Neural progenitor cell (in vitro differentiated cells): ENCODE data around the gene MPHOSPH8. TPM values are rescaled to one million over a fixed set of nuclear protein-coding genes. Genes with fewer than 3 reads are reported as not detected.

Source experiments
- DNase-seq: peaks from one replicate; pipeline ENCODE4 v3.0.0-alpha.2; 2016; ENCODE audit warnings: low spot score
- H2AFZ ChIP-seq: fragments of 200-600 bp; sonication (generic); replicated peaks from 2 replicates; pipeline ENCODE4 v1.6.1; 2016; ENCODE audit warnings: antibody characterized with exemption
- H3F3A ChIP-seq: fragments of 200-600 bp; sonication (generic); 2 replicates; pipeline ENCODE4 v1.6.1; 2016; ENCODE audit warnings: antibody characterized with exemption, low read depth
- H3K27ac ChIP-seq: fragments of 200-600 bp; sonication (generic); 2 replicates; pipeline ENCODE4 v1.5.1; 2016; ENCODE audit warnings: mild to moderate bottlenecking
- H3K27me3 ChIP-seq: fragments of 200-600 bp; sonication (generic); 2 replicates; pipeline ENCODE4 v1.6.1; 2016; ENCODE audit warnings: mild to moderate bottlenecking, moderate library complexity
- H3K36me3 ChIP-seq: fragments of 200-600 bp; sonication (generic); 2 replicates; pipeline ENCODE4 v1.5.1; 2016
- H3K4me1 ChIP-seq: fragments of 200-600 bp; sonication (generic); 2 replicates; pipeline ENCODE4 v1.6.1; 2016; ENCODE audit warnings: mixed run types
- H3K4me2 ChIP-seq: fragments of 200-600 bp; sonication (generic); 2 replicates; pipeline ENCODE4 v1.6.1; 2016
- H3K4me3 ChIP-seq: fragments of 200-600 bp; sonication (generic); 2 replicates; pipeline ENCODE4 v1.5.1; 2016
- H3K79me2 ChIP-seq: fragments of 200-600 bp; sonication (generic); 2 replicates; pipeline ENCODE4 v1.6.1; 2016; ENCODE audit warnings: low read depth
- H3K9ac ChIP-seq: fragments of 200-600 bp; sonication (generic); 2 replicates; pipeline ENCODE4 v1.6.1; 2016
- H3K9me3 ChIP-seq: fragments of 200-600 bp; sonication (generic); 2 replicates; pipeline ENCODE4 v1.5.1; 2016; ENCODE audit warnings: low read depth
- H4K20me1 ChIP-seq: fragments of 200-600 bp; sonication (generic); 2 replicates; pipeline ENCODE4 v1.6.1; 2016; ENCODE audit warnings: low read depth
- H3K27ac Mint-ChIP-seq: 3 replicates; pipeline ENCODE4 v1.8.0; 2021; ENCODE audit warnings: mixed read lengths
- H3K27me3 Mint-ChIP-seq: 2 replicates; pipeline ENCODE4 v1.8.0; 2022; ENCODE audit warnings: low read depth, mild to moderate bottlenecking, inconsistent platforms, moderate library complexity, mixed read lengths; ENCODE audit not compliant: insufficient read depth
- H3K36me3 Mint-ChIP-seq: 3 replicates; pipeline ENCODE4 v1.8.0; 2021; ENCODE audit warnings: mixed read lengths
- H3K4me1 Mint-ChIP-seq: 3 replicates; pipeline ENCODE4 v1.8.0; 2021; ENCODE audit warnings: mixed read lengths
- H3K4me3 Mint-ChIP-seq: 3 replicates; pipeline ENCODE4 v1.8.0; 2021; ENCODE audit warnings: mild to moderate bottlenecking, moderate library complexity, mixed read lengths
- H3K9me3 Mint-ChIP-seq: 3 replicates; pipeline ENCODE4 v1.8.0; 2020; ENCODE audit warnings: mixed read lengths
- EZH2 ChIP-seq: fragments of 200-600 bp; sonication (generic); IDR thresholded peaks from 2 replicates; pipeline ENCODE4 v1.6.1; 2017; ENCODE audit warnings: antibody characterized with exemption, mild to moderate bottlenecking, moderate library complexity
- EZH2phosphoT487 ChIP-seq: fragments of 200-600 bp; sonication (generic); IDR thresholded peaks from 2 replicates; pipeline ENCODE4 v1.6.1; 2017; ENCODE audit warnings: antibody characterized with exemption
- total RNA-seq: library from RNA; depleted of rRNA; stranded (reverse); fragments of >200 nt; gene quantifications from 2 replicates; pipeline ENCODE4 v1.2.3, GENCODE V29; 2015; ENCODE audit warnings: low replicate concordance
- TF ChIP-seq, protein P1 (sequence below): fragments of 200-600 bp; sonication (generic); IDR thresholded peaks from 2 replicates; pipeline ENCODE4 v1.5.1; 2017; ENCODE audit warnings: antibody characterized with exemption, mild to moderate bottlenecking

MPHOSPH8 gene
- total RNA-seq, 1 donor from 2014 or later: 6.4 TPM

- Histone ChIP-seq H2AFZ (no peak overlapping the region), H3K4me1 (no peaks in the 10 kb centered on the region), H3K27me3 (no peaks in the 10 kb centered on the region), H3K9me3 (no peaks in the 10 kb centered on the region), H3K27ac (no peak overlapping the region), H3K4me3 (no peak overlapping the region), H3F3A (no peaks in the 10 kb centered on the region), H3K9ac (no peak overlapping the region), H3K4me2 (no peak overlapping the region), H4K20me1 (no peaks in the 10 kb centered on the region), H3K36me3 (no peaks in the 10 kb centered on the region), H3K79me2 (no peaks in the 10 kb centered on the region)
- no peak overlapping the region for H3K4me3 Mint-ChIP-seq
- no peaks in the 10 kb centered on the region for H3K36me3 Mint-ChIP-seq
- no peak overlapping the region for H3K27ac Mint-ChIP-seq
- TF ChIP-seq EZH2phosphoT487 (no peak), EZH2 (no peak)
- TF ChIP-seq, protein P1, sequence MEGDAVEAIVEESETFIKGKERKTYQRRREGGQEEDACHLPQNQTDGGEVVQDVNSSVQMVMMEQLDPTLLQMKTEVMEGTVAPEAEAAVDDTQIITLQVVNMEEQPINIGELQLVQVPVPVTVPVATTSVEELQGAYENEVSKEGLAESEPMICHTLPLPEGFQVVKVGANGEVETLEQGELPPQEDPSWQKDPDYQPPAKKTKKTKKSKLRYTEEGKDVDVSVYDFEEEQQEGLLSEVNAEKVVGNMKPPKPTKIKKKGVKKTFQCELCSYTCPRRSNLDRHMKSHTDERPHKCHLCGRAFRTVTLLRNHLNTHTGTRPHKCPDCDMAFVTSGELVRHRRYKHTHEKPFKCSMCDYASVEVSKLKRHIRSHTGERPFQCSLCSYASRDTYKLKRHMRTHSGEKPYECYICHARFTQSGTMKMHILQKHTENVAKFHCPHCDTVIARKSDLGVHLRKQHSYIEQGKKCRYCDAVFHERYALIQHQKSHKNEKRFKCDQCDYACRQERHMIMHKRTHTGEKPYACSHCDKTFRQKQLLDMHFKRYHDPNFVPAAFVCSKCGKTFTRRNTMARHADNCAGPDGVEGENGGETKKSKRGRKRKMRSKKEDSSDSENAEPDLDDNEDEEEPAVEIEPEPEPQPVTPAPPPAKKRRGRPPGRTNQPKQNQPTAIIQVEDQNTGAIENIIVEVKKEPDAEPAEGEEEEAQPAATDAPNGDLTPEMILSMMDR: no peak
- peaks cover 5% of the 10 kb centered on the region for H3K27me3 Mint-ChIP-seq
- peaks cover 5% of the 10 kb centered on the region for H3K9me3 Mint-ChIP-seq
- no peak for DNase-seq
- H3K4me1 Mint-ChIP-seq: peaks cover 3% of the 10 kb centered on the region
Measured at GRCh38 chr13:19589312-19589711, 44.1 kb upstream of the MPHOSPH8 start.

GRCh38 chr13:19590423-19590822, 43.0 kb upstream of the MPHOSPH8 start:
- no peak overlapping the region for H3K4me3 Mint-ChIP-seq
- no peaks in the 10 kb centered on the region for H4K20me1 ChIP-seq

GRCh38 chr13:19591864-19592263, 41.6 kb upstream of the MPHOSPH8 start:
- H3K36me3 Mint-ChIP-seq: no peaks in the 10 kb centered on the region
- peaks cover 5% of the 10 kb centered on the region for H3K9me3 Mint-ChIP-seq
- Histone ChIP-seq H3K4me1 (no peaks in the 10 kb centered on the region), H3K27ac (no peak overlapping the region), H3F3A (no peaks in the 10 kb centered on the region), H3K36me3 (no peaks in the 10 kb centered on the region), H3K79me2 (no peaks in the 10 kb centered on the region), H3K4me2 (no peak overlapping the region), H4K20me1 (no peaks in the 10 kb centered on the region), H2AFZ (no peak overlapping the region), H3K9me3 (no peaks in the 10 kb centered on the region), H3K27me3 (no peaks in the 10 kb centered on the region), H3K9ac (no peak overlapping the region), H3K4me3 (no peak overlapping the region)
- no peak overlapping the region for H3K27ac Mint-ChIP-seq
- H3K4me1 Mint-ChIP-seq: peaks cover 6% of the 10 kb centered on the region
- TF ChIP-seq, protein P1: no peak
- TF ChIP-seq EZH2phosphoT487 (no peak), EZH2 (no peak)
- H3K27me3 Mint-ChIP-seq: peaks cover 8% of the 10 kb centered on the region
- DNase-seq: no peak
- H3K4me3 Mint-ChIP-seq: no peak overlapping the region

More at GRCh38 chr13:19590423-19590822, 43.0 kb upstream of the MPHOSPH8 start:
- Mint-ChIP-seq H3K27ac (no peak overlapping the region), H3K27me3 (peaks cover 7% of the 10 kb centered on the region), H3K36me3 (no peaks in the 10 kb centered on the region), H3K4me1 (peaks cover 3% of the 10 kb centered on the region), H3K9me3 (peaks cover 5% of the 10 kb centered on the region)
- Histone ChIP-seq H3K9me3 (no peaks in the 10 kb centered on the region), H3K4me1 (no peaks in the 10 kb centered on the region), H3K4me3 (no peak overlapping the region), H3F3A (no peaks in the 10 kb centered on the region), H3K27me3 (no peaks in the 10 kb centered on the region), H3K36me3 (no peaks in the 10 kb centered on the region), H3K79me2 (no peaks in the 10 kb centered on the region), H3K9ac (no peak overlapping the region), H2AFZ (no peak overlapping the region), H3K27ac (no peak overlapping the region), H3K4me2 (no peak overlapping the region)
- TF ChIP-seq, protein P1: no peak
- no peak for DNase-seq
